ENCODE results near the gene FLOT2.
"Not testable (repeated sequence)": the region's sequence is repeated elsewhere in the genome, so short reads cannot be mapped to it uniquely, and the experiment has no call there.

The FLOT2 gene

GRCh38 chr17:28841901-28842281 is 55.6 kb downstream of the FLOT2 start:
- DNase-seq, result no peak

GRCh38 chr17:28839221-28839620 is 58.3 kb downstream of the FLOT2 start:
- no peak for DNase-seq

GRCh38 chr17:28836541-28836940 is 61.0 kb downstream of the FLOT2 start:
- not testable (repeated sequence) for DNase-seq

GRCh38 chr17:28834420-28834819 is 63.1 kb downstream of the FLOT2 start:
- DNase-seq, result no peak

All from Kasumi-1 (cell line).